CD4-positive, alpha-beta T cell treated with Interleukin-4 for 1 hour (primary cell): ENCODE results near the gene WDR59.
"Not testable (repeated sequence)": the region's sequence is repeated elsewhere in the genome, so short reads cannot be mapped to it uniquely, and the experiment has no call there.

Source experiments
- DNase-seq, 2 donors: peaks; one replicate each; pipeline ENCODE4 v3.0.0-alpha.2; 2020 to 2022

WDR59 gene

GRCh38 chr16:75011634-75012307 is 26.8 kb upstream of the WDR59 start:
- peak; percentile 22 to 52 for DNase-seq

GRCh38 chr16:75010427-75010826 is 25.5 kb upstream of the WDR59 start:
- DNase-seq, result no peak

GRCh38 chr16:75007443-75007842 is 22.5 kb upstream of the WDR59 start:
- DNase-seq, result no peak

GRCh38 chr16:75005697-75006096 is 20.8 kb upstream of the WDR59 start:
- no peak for DNase-seq

- no peak for DNase-seq
These were observed 19.5 kb upstream of the WDR59 start for GRCh38 chr16:75004460-75004859.

GRCh38 chr16:75003931-75004330 is 19.0 kb upstream of the WDR59 start:
- no peak for DNase-seq

- DNase-seq, result no peak
These were observed 17.6 kb upstream of the WDR59 start for GRCh38 chr16:75002474-75002873.

GRCh38 chr16:75000481-75001081 is 15.7 kb upstream of the WDR59 start:
- no peak for DNase-seq

- DNase-seq, result peak; percentile 55 to 66
These were observed 14.9 kb upstream of the WDR59 start for GRCh38 chr16:74999609-75000480.

GRCh38 chr16:74999219-74999608 is 14.3 kb upstream of the WDR59 start:
- no peak for DNase-seq

GRCh38 chr16:74998481-74999218 is 13.7 kb upstream of the WDR59 start, which contains the start of gene ZNRF1:
Gene ZNRF1, plus strand, starts transcription at chr16:74999024. Its CDS starts 648 bp downstream, at chr16:74999672.
- peak; percentile 81 to 85 for DNase-seq

GRCh38 chr16:74997042-74997491 is 12.1 kb upstream of the WDR59 start:
- DNase-seq, result no peak

- no peak for DNase-seq
These were observed 11.1 kb upstream of the WDR59 start for GRCh38 chr16:74995986-74996385.

GRCh38 chr16:74991593-74992403 is 6.9 kb upstream of the WDR59 start:
- DNase-seq, result no peak

GRCh38 chr16:74991268-74991592 is 6.3 kb upstream of the WDR59 start:
- DNase-seq, result no peak

- no peak for DNase-seq
These were observed 5.9 kb upstream of the WDR59 start for GRCh38 chr16:74990832-74991231.

- not testable (repeated sequence) for DNase-seq
These were observed 4.9 kb upstream of the WDR59 start for GRCh38 chr16:74989864-74990263.

- DNase-seq, result no peak
These were observed 2.2 kb upstream of the WDR59 start for GRCh38 chr16:74987027-74987681.

GRCh38 chr16:74984194-74984528 is 762 bp downstream of the WDR59 start:
- DNase-seq, result no peak

GRCh38 chr16:74982256-74982655 is 2.7 kb downstream of the WDR59 start:
- DNase-seq, result no peak

- no peak for DNase-seq
These were observed 9.3 kb downstream of the WDR59 start for GRCh38 chr16:74975591-74975990.

GRCh38 chr16:74973304-74973703 is 11.6 kb downstream of the WDR59 start:
- DNase-seq, result no peak
